ENCODE measurements around the gene RASGRP3. TPM values are rescaled to one million over a fixed set of nuclear protein-coding genes. Genes with fewer than 3 reads are reported as not detected.

RASGRP3 gene
- total and polyA plus RNA-seq, 9 of the 15 experiments (the other 6 are each of a cell fraction or from before 2014, with no cell fraction given) = 0.18 to 1.7 (median 1.2) TPM

DNA sequence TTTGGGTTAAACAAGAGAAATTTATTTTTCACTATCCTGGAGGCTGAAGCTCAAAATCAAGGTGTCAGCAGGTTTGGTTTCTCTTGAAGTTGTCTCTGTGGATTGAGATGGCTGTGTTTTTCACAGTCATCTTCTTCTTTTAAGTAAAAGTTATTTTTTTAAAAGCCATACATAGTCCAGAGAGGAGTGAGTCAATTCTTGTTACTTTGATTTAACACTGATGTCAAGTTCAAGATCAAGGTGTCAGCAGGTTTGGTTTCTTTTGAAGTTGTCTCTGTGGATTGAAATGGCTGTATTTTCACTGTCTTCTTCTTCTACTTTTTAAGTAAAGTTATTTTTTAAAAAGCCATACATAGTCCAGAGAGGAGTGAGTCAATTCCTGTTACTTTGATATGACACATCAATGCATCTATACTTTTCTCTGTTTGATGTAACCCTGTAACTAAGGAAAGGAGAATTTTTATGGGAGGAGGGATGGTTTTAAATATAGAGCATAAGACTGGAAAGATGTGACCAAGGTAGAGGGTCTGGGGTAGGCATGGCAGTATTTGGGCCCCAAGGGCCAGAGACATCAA, 22.5 kb upstream of the RASGRP3 start:
- CTCF ChIA-PET (ENCODE audit: low intra/inter-chr PET ratio) = no interaction called here
- BruUV-seq (replicated peaks) = no TSS peak

More for the DNA sequence above, 22.5 kb upstream of the RASGRP3 start:
- DNase-seq (ENCODE audit: extremely low read depth in 1 of 4, low spot score in 3 of 4) (no peak), FAIRE-seq (no peak), ATAC-seq (no peak)
- Histone ChIP-seq H3K4me2 (ENCODE audit: insufficient read depth, low read length) (no peak overlapping the region), H3K4me1 (replicated peaks in 1 of 2; ENCODE audit: control insufficient read depth in 2 of 2, insufficient read depth in 2 of 2, low read length in 2 of 2) (no peaks in the 10 kb centered on the region), H3K27me3 (ENCODE audit: control insufficient read depth in 2 of 2, insufficient read depth in 2 of 2, low read length in 2 of 2) (no peaks in the 10 kb centered on the region), H4K20me1 (replicated peaks; ENCODE audit: control insufficient read depth, insufficient read depth, low read length) (no peaks in the 10 kb centered on the region), H3K79me2 (ENCODE audit: control insufficient read depth, insufficient read depth, low read length) (no peaks in the 10 kb centered on the region), H3K9ac (ENCODE audit: insufficient read depth in 1 of 2, low read depth in 2 of 2, low read length in 2 of 2) (no peak overlapping the region), H3K36me3 (ENCODE audit: control insufficient read depth, insufficient read depth, low read length) (no peaks in the 10 kb centered on the region), H2AFZ (ENCODE audit: low read depth, low read length) (no peak overlapping the region), H3K9me3 (replicated peaks; ENCODE audit: control insufficient read depth, insufficient read depth, low read depth, low read length) (peaks cover 4% of the 10 kb centered on the region), H3K4me3 (no peak overlapping the region), H3K9me1 (ENCODE audit: control insufficient read depth, insufficient read depth, low read length) (no peaks in the 10 kb centered on the region), H3K27ac (ENCODE audit: extremely low read depth, low read depth, low read length) (no peak overlapping the region)
- intact Hi-C loops (cut with micrococcal nuclease) = no loop called here
- in situ Hi-C loops (cut with MboI) = no loop called here
- POLR2A ChIA-PET = no interaction called here
- no peak for TF ChIP-seq CCAR2 (IDR thresholded peaks at IDR 0.05; ENCODE audit: low read depth, low read length)
- no peak for TF ChIP-seq TRIM25 (IDR thresholded peaks at IDR 0.05; ENCODE audit: borderline replicate concordance)
- no peak for TF ChIP-seq HIVEP1 (CRISPR knock-in tag; IDR thresholded peaks at IDR 0.05)
- TF ChIP-seq, protein P1, sequence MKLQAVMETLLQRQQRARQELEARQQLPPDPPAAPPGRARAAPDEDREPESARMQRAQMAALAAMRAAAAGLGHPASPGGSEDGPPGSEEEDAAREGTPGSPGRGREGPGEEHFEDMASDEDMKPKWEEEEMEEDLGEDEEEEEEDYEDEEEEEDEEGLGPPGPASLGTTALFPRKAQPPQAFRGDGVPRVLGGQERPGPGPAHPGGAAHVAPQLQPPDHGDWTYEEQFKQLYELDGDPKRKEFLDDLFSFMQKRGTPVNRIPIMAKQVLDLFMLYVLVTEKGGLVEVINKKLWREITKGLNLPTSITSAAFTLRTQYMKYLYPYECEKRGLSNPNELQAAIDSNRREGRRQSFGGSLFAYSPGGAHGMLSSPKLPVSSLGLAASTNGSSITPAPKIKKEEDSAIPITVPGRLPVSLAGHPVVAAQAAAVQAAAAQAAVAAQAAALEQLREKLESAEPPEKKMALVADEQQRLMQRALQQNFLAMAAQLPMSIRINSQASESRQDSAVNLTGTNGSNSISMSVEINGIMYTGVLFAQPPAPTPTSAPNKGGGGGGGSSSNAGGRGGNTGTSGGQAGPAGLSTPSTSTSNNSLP (IDR thresholded peaks at IDR 0.05; ENCODE audit: borderline replicate concordance, low read depth, low read length) = no peak
- TF ChIP-seq CREB3L1 (IDR thresholded peaks at IDR 0.05; ENCODE audit: borderline replicate concordance, low read depth) = no peak
- TF ChIP-seq CREBBP (IDR thresholded peaks at IDR 0.05; ENCODE audit: low read depth, low read length) = no peak
- no peak for TF ChIP-seq SLC30A9 (CRISPR knock-in tag; IDR thresholded peaks at IDR 0.05)
- TF ChIP-seq, protein P2, sequence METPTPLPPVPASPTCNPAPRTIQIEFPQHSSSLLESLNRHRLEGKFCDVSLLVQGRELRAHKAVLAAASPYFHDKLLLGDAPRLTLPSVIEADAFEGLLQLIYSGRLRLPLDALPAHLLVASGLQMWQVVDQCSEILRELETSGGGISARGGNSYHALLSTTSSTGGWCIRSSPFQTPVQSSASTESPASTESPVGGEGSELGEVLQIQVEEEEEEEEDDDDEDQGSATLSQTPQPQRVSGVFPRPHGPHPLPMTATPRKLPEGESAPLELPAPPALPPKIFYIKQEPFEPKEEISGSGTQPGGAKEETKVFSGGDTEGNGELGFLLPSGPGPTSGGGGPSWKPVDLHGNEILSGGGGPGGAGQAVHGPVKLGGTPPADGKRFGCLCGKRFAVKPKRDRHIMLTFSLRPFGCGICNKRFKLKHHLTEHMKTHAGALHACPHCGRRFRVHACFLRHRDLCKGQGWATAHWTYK (CRISPR knock-in tag; IDR thresholded peaks at IDR 0.05) = no peak
- no peak for TF ChIP-seq E2F5 (CRISPR knock-in tag; IDR thresholded peaks at IDR 0.05)
- no peak for TF ChIP-seq SNIP1 (IDR thresholded peaks at IDR 0.05; ENCODE audit: low read depth)
- TF ChIP-seq ZNF174 (CRISPR knock-in tag; IDR thresholded peaks at IDR 0.05) = no peak

Measured in K562 (cell line).